Measurements from ENCODE around the gene ATXN7L1.

ATXN7L1 gene

DNA sequence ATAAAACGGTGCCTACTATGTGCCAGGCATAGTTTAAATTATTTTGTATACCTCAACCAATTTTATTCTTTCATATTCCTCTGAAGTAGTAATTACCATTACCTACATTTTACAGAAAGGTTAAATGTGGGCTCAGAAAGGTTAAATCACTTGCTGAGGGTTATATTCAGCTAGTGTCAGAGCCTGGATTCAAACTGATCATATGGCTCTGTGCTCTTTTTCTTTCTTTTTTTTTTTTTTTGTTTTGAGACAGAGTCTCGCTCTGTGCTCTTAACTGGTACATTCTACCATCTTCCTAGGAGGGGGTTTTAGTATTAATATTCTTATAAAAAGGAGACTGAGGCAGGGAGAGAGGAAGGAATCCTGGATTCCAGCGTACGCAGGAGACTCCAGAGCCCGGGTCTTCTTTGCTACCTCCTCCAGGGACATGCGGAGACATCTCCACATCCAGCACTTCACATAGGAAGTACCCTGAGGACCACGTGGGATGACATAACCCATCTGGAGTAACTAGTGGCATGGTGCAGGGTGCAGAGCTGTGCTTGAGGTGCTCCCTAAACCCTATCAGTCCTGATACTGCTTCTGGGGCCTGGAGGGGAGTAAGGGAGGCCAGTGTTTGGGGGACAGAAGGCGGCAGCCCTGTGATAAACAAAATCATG, 29.6 kb upstream of the ATXN7L1 start:
- H3K27me3 ChIP-seq (ENCODE audit: control insufficient read depth in 3 of 3, insufficient read depth in 3 of 3, low read depth in 1 of 3, low read length in 3 of 3): no peaks in the 10 kb centered on the region

DNA sequence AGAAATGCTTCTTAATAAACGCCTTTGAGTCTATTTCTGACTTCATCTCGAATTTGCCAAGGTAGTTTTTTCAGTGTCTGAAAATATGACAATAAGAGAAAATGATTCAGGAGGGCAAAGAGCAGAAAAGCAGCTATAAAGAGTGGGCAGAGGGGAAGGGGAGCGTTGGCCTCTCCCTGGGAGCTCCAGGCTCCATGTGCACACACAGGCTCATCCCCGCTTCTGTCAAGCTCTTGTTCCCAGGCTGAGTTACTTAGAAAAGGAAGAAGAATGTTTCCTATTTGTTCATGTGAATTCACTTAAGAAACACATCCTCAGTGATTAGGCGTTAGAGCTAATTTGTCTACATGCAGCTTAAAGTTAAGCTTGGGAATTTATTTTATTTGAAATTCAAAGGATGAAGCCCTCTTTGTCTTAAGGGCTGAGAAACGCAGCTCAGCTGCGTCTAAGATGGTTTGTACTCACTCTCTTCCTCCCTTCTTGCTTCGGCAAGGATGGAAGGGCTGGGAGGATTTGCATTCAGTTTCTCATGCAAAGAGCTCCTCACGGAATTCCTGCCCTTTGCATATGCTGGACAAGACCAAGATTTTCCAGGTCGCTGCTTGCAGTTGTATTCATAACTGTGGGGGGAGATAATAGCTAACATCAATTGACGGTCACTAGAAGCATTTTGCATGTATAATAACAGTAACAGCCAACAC, 29.0 kb upstream of the ATXN7L1 start:
- Histone ChIP-seq H3K4me2 (ENCODE audit: insufficient read depth, low read length, poor library complexity, severe bottlenecking) (no peak overlapping the region), H3K4me3 (ENCODE audit: low read length in 2 of 2) (no peak overlapping the region), H2BK5ac (ENCODE audit: low read length) (no peak overlapping the region), H3K27ac (replicated peaks; ENCODE audit: low read length) (no peak overlapping the region), H2AK5ac (ENCODE audit: low read depth, low read length) (no peak overlapping the region), H3K79me1 (ENCODE audit: low read depth, low read length) (no peaks in the 10 kb centered on the region), H3K23ac (ENCODE audit: low read depth, low read length, poor library complexity) (no peak overlapping the region), H3K9me3 (replicated peaks in 1 of 2; ENCODE audit: control insufficient read depth in 2 of 2, insufficient read depth in 1 of 2, low read depth in 1 of 2, low read length in 2 of 2) (peaks cover 0 to 2% of the 10 kb centered on the region in 2 donors), H3K9ac (ENCODE audit: low read depth, low read length, poor library complexity) (no peak overlapping the region), H3K4me1 (ENCODE audit: control insufficient read depth in 2 of 2, insufficient read depth in 1 of 2, low read depth in 1 of 2, low read length in 2 of 2) (no peaks in the 10 kb centered on the region), H2AFZ (ENCODE audit: low read length) (no peak overlapping the region), H2BK15ac (ENCODE audit: low read length) (no peak overlapping the region), H2BK12ac (ENCODE audit: low read length) (no peak overlapping the region), H3K4ac (ENCODE audit: low read length) (no peak overlapping the region), H3K36me3 (replicated peaks in 1 of 2; ENCODE audit: control insufficient read depth in 2 of 2, insufficient read depth in 2 of 2, low read length in 2 of 2) (no peaks in the 10 kb centered on the region), H3K27me3 (ENCODE audit: control insufficient read depth in 3 of 3, insufficient read depth in 3 of 3, low read depth in 1 of 3, low read length in 3 of 3) (no peaks in the 10 kb centered on the region), H3K14ac (ENCODE audit: low read length) (no peak overlapping the region), H2BK120ac (ENCODE audit: low read depth, low read length) (no peak overlapping the region), H3K18ac (ENCODE audit: low read length) (no peak overlapping the region), H4K8ac (ENCODE audit: low read depth, low read length) (no peak overlapping the region), H4K91ac (ENCODE audit: low read depth, low read length, poor library complexity) (no peak overlapping the region)
- no CpG with 5 or more reads among the region's 11 CpGs for WGBS, 2 donors (ENCODE audit: extremely low coverage in 2 of 2, insufficient read length in 2 of 2, insufficient replicate concordance in 1 of 2)
- no peak for DNase-seq (ENCODE audit: low spot score)

More for the DNA sequence above, 29.6 kb upstream of the ATXN7L1 start:
- Histone ChIP-seq H3K4me2 (ENCODE audit: insufficient read depth, low read length, poor library complexity, severe bottlenecking) (no peak overlapping the region), H4K8ac (ENCODE audit: low read depth, low read length) (peak overlapping the region; percentile 84), H3K79me1 (ENCODE audit: low read depth, low read length) (no peaks in the 10 kb centered on the region), H3K14ac (ENCODE audit: low read length) (no peak overlapping the region), H2BK15ac (ENCODE audit: low read length) (no peak overlapping the region), H3K4ac (ENCODE audit: low read length) (no peak overlapping the region), H2BK12ac (ENCODE audit: low read length) (no peak overlapping the region), H3K9me3 (replicated peaks in 1 of 2; ENCODE audit: control insufficient read depth in 2 of 2, insufficient read depth in 1 of 2, low read depth in 1 of 2, low read length in 2 of 2) (peaks cover 0 to 8% of the 10 kb centered on the region in 2 donors), H2AFZ (ENCODE audit: low read length) (no peak overlapping the region), H2BK120ac (ENCODE audit: low read depth, low read length) (no peak overlapping the region), H4K91ac (ENCODE audit: low read depth, low read length, poor library complexity) (no peak overlapping the region), H3K4me3 (ENCODE audit: low read length in 2 of 2) (no peak overlapping the region), H3K23ac (ENCODE audit: low read depth, low read length, poor library complexity) (no peak overlapping the region), H3K36me3 (replicated peaks in 1 of 2; ENCODE audit: control insufficient read depth in 2 of 2, insufficient read depth in 2 of 2, low read length in 2 of 2) (peaks cover 0 to 1% of the 10 kb centered on the region in 2 donors), H3K18ac (ENCODE audit: low read length) (no peak overlapping the region), H3K9ac (ENCODE audit: low read depth, low read length, poor library complexity) (no peak overlapping the region), H2BK5ac (ENCODE audit: low read length) (no peak overlapping the region), H3K27ac (replicated peaks; ENCODE audit: low read length) (no peak overlapping the region), H3K4me1 (ENCODE audit: control insufficient read depth in 2 of 2, insufficient read depth in 1 of 2, low read depth in 1 of 2, low read length in 2 of 2) (no peaks in the 10 kb centered on the region), H2AK5ac (ENCODE audit: low read depth, low read length) (no peak overlapping the region)
- DNase-seq (ENCODE audit: low spot score): no peak
- WGBS, 2 donors (ENCODE audit: extremely low coverage in 2 of 2, insufficient read length in 2 of 2, insufficient replicate concordance in 1 of 2): no CpG with 5 or more reads among the region's 8 CpGs

DNA sequence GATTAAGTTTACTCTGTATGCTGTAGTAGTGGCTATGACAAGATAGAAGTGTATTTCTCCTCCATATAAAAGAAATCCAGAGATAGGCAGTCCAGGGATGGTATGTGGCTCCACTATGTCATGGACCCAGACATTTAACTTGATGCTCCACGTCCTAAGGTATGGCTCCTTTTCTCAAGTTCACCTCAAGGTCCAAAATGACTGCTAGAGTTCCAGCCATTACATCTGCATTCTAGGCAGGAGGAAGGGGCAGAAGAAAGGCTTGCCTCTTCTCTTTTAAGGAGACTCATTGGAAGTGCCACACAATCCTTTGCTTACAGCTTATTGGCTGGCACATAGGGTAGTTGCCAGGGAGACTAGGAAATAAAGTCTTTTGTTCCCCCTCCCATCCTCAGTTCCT, 27.7 kb upstream of the ATXN7L1 start:
- Histone ChIP-seq H3K9me3 (replicated peaks in 1 of 2; ENCODE audit: control insufficient read depth in 2 of 2, insufficient read depth in 1 of 2, low read depth in 1 of 2, low read length in 2 of 2) (peaks cover 0 to 2% of the 10 kb centered on the region in 2 donors), H3K23ac (ENCODE audit: low read depth, low read length, poor library complexity) (no peak overlapping the region), H2AK5ac (ENCODE audit: low read depth, low read length) (no peak overlapping the region), H3K9ac (ENCODE audit: low read depth, low read length, poor library complexity) (no peak overlapping the region), H2AFZ (ENCODE audit: low read length) (no peak overlapping the region), H3K14ac (ENCODE audit: low read length) (no peak overlapping the region), H2BK15ac (ENCODE audit: low read length) (no peak overlapping the region), H4K91ac (ENCODE audit: low read depth, low read length, poor library complexity) (no peak overlapping the region), H3K4me3 (ENCODE audit: low read length in 2 of 2) (no peak overlapping the region), H2BK5ac (ENCODE audit: low read length) (no peak overlapping the region), H2BK120ac (ENCODE audit: low read depth, low read length) (no peak overlapping the region), H3K18ac (ENCODE audit: low read length) (no peak overlapping the region), H3K36me3 (replicated peaks in 1 of 2; ENCODE audit: control insufficient read depth in 2 of 2, insufficient read depth in 2 of 2, low read length in 2 of 2) (no peaks in the 10 kb centered on the region), H3K79me1 (ENCODE audit: low read depth, low read length) (no peaks in the 10 kb centered on the region), H3K4ac (ENCODE audit: low read length) (no peak overlapping the region), H4K8ac (ENCODE audit: low read depth, low read length) (no peak overlapping the region), H2BK12ac (ENCODE audit: low read length) (no peak overlapping the region), H3K27me3 (ENCODE audit: control insufficient read depth in 3 of 3, insufficient read depth in 3 of 3, low read depth in 1 of 3, low read length in 3 of 3) (no peaks in the 10 kb centered on the region), H3K4me1 (ENCODE audit: control insufficient read depth in 2 of 2, insufficient read depth in 1 of 2, low read depth in 1 of 2, low read length in 2 of 2) (no peaks in the 10 kb centered on the region), H3K4me2 (ENCODE audit: insufficient read depth, low read length, poor library complexity, severe bottlenecking) (no peak overlapping the region), H3K27ac (replicated peaks; ENCODE audit: low read length) (no peak overlapping the region)
- no peak for DNase-seq (ENCODE audit: low spot score)
- no CpG with 5 or more reads among the region's 1 CpG for WGBS, 2 donors (ENCODE audit: extremely low coverage in 2 of 2, insufficient read length in 2 of 2, insufficient replicate concordance in 1 of 2)

DNA sequence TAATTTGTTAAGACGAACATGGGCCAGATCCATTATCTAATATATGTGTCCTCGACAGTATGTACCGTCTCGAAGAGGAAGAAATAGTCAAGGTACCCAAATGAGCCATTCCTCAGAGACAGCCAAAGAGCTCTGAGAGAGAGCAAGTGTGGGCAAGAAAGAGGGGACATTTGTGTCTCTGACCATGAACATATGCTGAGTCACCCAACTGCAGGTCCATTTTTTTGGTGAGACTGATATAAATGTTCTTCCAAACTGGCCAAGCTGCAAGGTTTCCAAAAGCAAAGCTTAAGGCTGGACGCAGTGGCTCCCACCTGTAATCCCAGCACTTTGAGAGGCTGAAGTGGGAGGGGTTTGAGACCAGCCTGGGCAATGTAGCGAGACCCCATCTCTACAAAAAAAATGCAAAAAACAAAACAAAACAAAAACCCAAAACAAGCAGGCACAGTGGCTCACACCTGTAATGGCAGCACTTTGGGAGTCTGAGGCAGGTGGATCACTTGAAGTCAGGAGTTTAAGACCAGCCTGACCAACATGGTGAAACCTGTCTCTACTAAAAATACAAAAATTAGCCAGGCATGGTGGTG, 26.0 kb upstream of the ATXN7L1 start:
- H3K4me1 ChIP-seq (ENCODE audit: control insufficient read depth in 2 of 2, insufficient read depth in 1 of 2, low read depth in 1 of 2, low read length in 2 of 2): no peaks in the 10 kb centered on the region
- H3K9ac ChIP-seq (ENCODE audit: low read depth, low read length, poor library complexity): no peak overlapping the region
- H3K36me3 ChIP-seq (replicated peaks in 1 of 2; ENCODE audit: control insufficient read depth in 2 of 2, insufficient read depth in 2 of 2, low read length in 2 of 2): no peaks in the 10 kb centered on the region
- DNase-seq (ENCODE audit: low spot score): no peak
- H4K8ac ChIP-seq (ENCODE audit: low read depth, low read length): no peak overlapping the region
- H3K23ac ChIP-seq (ENCODE audit: low read depth, low read length, poor library complexity): no peak overlapping the region
- H2AFZ ChIP-seq (ENCODE audit: low read length): no peak overlapping the region
- H3K27me3 ChIP-seq (ENCODE audit: control insufficient read depth in 3 of 3, insufficient read depth in 3 of 3, low read depth in 1 of 3, low read length in 3 of 3): no peaks in the 10 kb centered on the region
- no peak overlapping the region for H3K4me2 ChIP-seq (ENCODE audit: insufficient read depth, low read length, poor library complexity, severe bottlenecking)
- no peak overlapping the region for H2AK5ac ChIP-seq (ENCODE audit: low read depth, low read length)
- H3K14ac ChIP-seq (ENCODE audit: low read length): no peak overlapping the region
- no peak overlapping the region for H3K18ac ChIP-seq (ENCODE audit: low read length)
- H2BK5ac ChIP-seq (ENCODE audit: low read length): no peak overlapping the region
- WGBS, 2 donors (ENCODE audit: extremely low coverage in 2 of 2, insufficient read length in 2 of 2, insufficient replicate concordance in 1 of 2): no CpG with 5 or more reads among the region's 6 CpGs
- H3K4me3 ChIP-seq (ENCODE audit: low read length in 2 of 2): no peak overlapping the region
- peaks cover 0 to 2% of the 10 kb centered on the region in 2 donors for H3K9me3 ChIP-seq (replicated peaks in 1 of 2; ENCODE audit: control insufficient read depth in 2 of 2, insufficient read depth in 1 of 2, low read depth in 1 of 2, low read length in 2 of 2)
- H4K91ac ChIP-seq (ENCODE audit: low read depth, low read length, poor library complexity): no peak overlapping the region
- no peaks in the 10 kb centered on the region for H3K79me1 ChIP-seq (ENCODE audit: low read depth, low read length)
- no peak overlapping the region for H2BK15ac ChIP-seq (ENCODE audit: low read length)
- H2BK12ac ChIP-seq (ENCODE audit: low read length): no peak overlapping the region
- H3K4ac ChIP-seq (ENCODE audit: low read length): no peak overlapping the region
- H3K27ac ChIP-seq (replicated peaks; ENCODE audit: low read length): no peak overlapping the region
- no peak overlapping the region for H2BK120ac ChIP-seq (ENCODE audit: low read depth, low read length)

Measured in neuronal stem cell (in vitro differentiated cells).